Astrocyte of the cerebellum (primary cell): ENCODE measurements around the gene PLCXD3.

ENCODE experiments used
- DNase-seq: peaks from one replicate; pipeline ENCODE4 v3.0.0-alpha.2; 2011; ENCODE audit warnings: low read depth
- H3K4me3 ChIP-seq: 2 replicates; pipeline ENCODE4 v1.5.1; 2011; ENCODE audit warnings: mild to moderate bottlenecking, low read depth, low read length, moderate library complexity
- in situ Hi-C: cut with HindIII; loops from 2 replicates; pipeline ENCODE4 v1.10.0; 2017; ENCODE audit warnings: low sequenced_read_pairs
- TF ChIP-seq, protein P1 (sequence below): IDR thresholded peaks from 2 replicates; pipeline ENCODE4 v1.5.1; 2012; ENCODE audit warnings: low read length, low read depth, moderate library complexity, mild to moderate bottlenecking; ENCODE audit errors: missing control alignments

The PLCXD3 gene

DNA sequence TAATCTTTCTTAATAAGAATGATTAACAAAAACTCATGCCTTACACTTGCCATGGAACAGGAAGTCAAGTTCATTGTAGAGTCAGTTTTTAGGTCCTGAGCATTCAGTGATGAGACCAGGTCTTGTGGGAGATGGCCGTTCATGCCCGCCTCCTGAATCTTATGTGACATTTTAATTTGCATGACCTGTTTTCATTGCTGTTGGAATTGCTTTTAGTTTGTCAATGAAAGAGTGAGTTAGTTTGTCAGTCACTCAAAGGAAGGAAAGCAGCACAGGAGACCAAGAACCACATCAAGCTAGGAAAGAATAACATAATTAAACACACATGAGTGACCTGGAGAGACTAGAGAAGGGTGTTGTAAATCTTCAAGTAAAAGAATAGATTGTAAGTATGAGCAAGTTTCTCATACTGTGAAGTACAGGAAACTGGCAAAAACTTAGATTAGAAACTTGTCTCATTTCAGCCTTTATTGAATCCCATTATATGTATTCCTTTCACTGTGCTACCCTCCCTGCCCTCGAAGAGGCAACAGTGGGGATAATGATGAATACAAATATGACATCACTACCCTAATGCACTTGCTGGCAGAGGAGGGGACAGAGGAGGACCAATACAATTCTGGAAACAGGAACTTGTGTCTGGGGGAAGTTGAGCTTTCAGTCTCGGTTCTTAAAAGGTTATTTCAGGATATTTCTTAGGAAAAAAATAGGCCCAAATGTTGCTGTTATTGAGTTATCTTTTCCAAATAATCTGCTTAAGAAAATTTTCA, 232.7 kb downstream of the PLCXD3 start:
- DNase-seq: no peak
- TF ChIP-seq, protein P1, sequence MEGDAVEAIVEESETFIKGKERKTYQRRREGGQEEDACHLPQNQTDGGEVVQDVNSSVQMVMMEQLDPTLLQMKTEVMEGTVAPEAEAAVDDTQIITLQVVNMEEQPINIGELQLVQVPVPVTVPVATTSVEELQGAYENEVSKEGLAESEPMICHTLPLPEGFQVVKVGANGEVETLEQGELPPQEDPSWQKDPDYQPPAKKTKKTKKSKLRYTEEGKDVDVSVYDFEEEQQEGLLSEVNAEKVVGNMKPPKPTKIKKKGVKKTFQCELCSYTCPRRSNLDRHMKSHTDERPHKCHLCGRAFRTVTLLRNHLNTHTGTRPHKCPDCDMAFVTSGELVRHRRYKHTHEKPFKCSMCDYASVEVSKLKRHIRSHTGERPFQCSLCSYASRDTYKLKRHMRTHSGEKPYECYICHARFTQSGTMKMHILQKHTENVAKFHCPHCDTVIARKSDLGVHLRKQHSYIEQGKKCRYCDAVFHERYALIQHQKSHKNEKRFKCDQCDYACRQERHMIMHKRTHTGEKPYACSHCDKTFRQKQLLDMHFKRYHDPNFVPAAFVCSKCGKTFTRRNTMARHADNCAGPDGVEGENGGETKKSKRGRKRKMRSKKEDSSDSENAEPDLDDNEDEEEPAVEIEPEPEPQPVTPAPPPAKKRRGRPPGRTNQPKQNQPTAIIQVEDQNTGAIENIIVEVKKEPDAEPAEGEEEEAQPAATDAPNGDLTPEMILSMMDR: no peak
- no peak overlapping the region for H3K4me3 ChIP-seq
- in situ Hi-C loops: no loop called here

GRCh38 chr5:41275813-41276512, 234.4 kb downstream of the PLCXD3 start:
- H3K4me3 ChIP-seq: no peak overlapping the region
- in situ Hi-C loops: no loop called here
- DNase-seq: no peak
- TF ChIP-seq, protein P1: no peak

DNA sequence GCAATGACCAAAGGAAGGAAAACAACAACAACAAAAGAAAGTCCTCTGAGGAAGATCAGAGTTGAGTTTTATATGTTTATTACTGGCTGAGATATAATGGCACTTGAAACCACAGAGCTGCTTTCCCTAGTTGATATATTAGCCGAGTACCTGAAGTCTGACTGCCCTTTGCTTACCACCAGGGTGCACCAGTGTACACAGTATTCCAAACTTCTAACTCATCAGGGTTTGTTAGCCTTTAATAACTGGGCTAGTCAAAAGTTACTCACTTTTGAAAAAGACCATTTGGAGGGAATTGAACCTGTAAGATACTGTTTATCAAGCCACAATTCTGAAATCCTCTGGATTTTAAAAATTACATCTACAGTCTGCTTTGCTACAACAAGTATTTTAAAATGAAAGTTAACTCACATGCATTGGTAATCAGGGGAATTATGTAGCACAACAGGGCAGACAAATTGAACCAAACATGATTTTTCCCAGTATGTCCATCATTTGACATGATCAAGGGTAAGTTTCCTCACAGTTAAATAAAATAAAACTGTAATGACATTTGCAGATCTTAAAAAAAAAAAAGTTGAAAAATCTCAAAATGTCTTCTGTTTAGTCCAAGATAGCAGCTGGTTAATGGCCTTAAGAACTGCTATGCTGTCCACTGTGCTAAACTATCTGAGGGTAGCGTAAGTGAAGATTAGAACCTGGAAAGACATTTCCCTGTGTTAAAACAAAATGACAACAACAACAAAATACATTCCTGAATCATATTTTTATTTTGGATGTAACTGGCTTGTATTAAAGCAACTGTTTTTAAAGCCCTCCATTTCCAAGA, 239.8 kb downstream of the PLCXD3 start:
- in situ Hi-C loops: loop anchor here (25.0 kb wide), 1 partner anchor 567 kb away; no protein-coding TSS in a partner anchor
- DNase-seq: peak; percentile 40
- H3K4me3 ChIP-seq: no peak overlapping the region
- TF ChIP-seq, protein P1: peak; percentile 82

GRCh38 chr5:41268894-41269293, 241.5 kb downstream of the PLCXD3 start:
- in situ Hi-C loops: loop anchor here (25.0 kb wide), 1 partner anchor 568 kb away; no protein-coding TSS in a partner anchor
- TF ChIP-seq, protein P1: no peak
- no peak for DNase-seq
- H3K4me3 ChIP-seq: no peak overlapping the region

DNA sequence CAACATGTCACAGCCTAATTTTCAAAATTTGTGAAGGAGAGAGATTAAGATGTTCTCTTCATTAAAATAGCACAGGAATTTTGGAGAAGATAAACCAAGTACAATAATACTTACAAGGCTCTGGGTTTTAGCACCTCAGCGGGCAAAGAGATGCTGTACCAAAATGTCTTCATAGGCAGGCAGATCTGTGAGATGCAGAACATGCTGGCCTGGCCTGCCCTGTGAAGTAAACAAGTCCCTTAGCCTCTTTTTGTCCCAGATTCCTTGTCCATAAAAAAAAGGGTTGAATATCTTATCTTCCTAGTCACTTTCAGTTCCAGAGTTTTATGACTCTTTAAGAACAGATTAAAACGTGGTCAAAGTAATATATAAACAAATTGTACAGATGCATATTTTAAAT, 244.0 kb downstream of the PLCXD3 start:
- TF ChIP-seq, protein P1: no peak
- H3K4me3 ChIP-seq: no peak overlapping the region
- no peak for DNase-seq
- in situ Hi-C loops: loop anchor here (25.0 kb wide), 1 partner anchor 571 kb away; no protein-coding TSS in a partner anchor

DNA sequence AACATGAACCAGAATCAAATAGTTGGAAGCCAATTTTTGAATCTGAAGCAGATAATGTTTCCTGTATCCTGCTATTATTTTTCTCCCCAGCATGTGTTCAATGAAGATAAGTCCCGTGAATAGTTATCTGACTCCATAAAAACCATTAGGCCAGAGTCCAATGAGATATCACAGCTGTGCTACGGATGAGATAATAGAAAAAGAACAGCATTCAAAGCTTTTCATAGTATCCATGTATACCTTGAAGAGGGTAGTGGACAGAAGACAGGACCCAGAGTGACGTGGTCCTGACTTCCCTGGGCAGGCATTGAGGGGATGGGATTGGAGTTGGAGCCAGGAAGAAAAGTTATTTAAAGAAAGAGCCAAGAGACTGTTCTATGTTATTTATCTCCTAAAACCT, 246.4 kb downstream of the PLCXD3 start:
- in situ Hi-C loops: loop anchor here (25.0 kb wide), 1 partner anchor 573 kb away; no protein-coding TSS in a partner anchor
- TF ChIP-seq, protein P1: no peak
- no peak for DNase-seq
- H3K4me3 ChIP-seq: no peak overlapping the region
